ENCODE results near the gene BORA. TPM values are rescaled to one million over a fixed set of nuclear protein-coding genes. Genes with fewer than 3 reads are reported as not detected.

BORA gene
- total RNA-seq, 1 experiment from 2014 or later: 8.0 TPM

GRCh38 chr13:72751220-72751619 is 23.5 kb downstream of the BORA start:
- in situ Hi-C loops (cut with HindIII; ENCODE audit: low pct_unique_long_range_greater_than_20kb, low sequenced_read_pairs) (no loop called here), intact Hi-C loops (cut with micrococcal nuclease; ENCODE audit: unreplicated experiment) (no loop called here)
- no peaks in the 10 kb centered on the region for H3K9me3 ChIP-seq (ENCODE audit: control insufficient read depth, insufficient read depth, low read depth, low read length)
- no peak for ATAC-seq
- H3K4me1 ChIP-seq (ENCODE audit: control insufficient read depth, insufficient read depth, low read length): no peaks in the 10 kb centered on the region
- CTCF ChIA-PET: no interaction called here
- DNase-seq (ENCODE audit: low read depth, low spot score): no peak
- no peak overlapping the region for H3K4me3 ChIP-seq (ENCODE audit: low read depth in 2 of 2, low read length in 2 of 2)
- no peak overlapping the region for H3K27ac ChIP-seq (ENCODE audit: low read length)
- BruUV-seq (replicated peaks): no TSS peak
- no peaks in the 10 kb centered on the region for H3K27me3 ChIP-seq (ENCODE audit: control insufficient read depth, insufficient read depth, low read length)
- POLR2A ChIA-PET: no interaction called here
- TF ChIP-seq POLR2AphosphoS5 (IDR thresholded peaks at IDR 0.05; ENCODE audit: low read depth, low read length) (no peak), REST (IDR thresholded peaks at IDR 0.05; ENCODE audit: insufficient read depth in 1 of 2, low read depth in 2 of 2, low read length in 1 of 2) (no peak)
- TF ChIP-seq, protein P1, sequence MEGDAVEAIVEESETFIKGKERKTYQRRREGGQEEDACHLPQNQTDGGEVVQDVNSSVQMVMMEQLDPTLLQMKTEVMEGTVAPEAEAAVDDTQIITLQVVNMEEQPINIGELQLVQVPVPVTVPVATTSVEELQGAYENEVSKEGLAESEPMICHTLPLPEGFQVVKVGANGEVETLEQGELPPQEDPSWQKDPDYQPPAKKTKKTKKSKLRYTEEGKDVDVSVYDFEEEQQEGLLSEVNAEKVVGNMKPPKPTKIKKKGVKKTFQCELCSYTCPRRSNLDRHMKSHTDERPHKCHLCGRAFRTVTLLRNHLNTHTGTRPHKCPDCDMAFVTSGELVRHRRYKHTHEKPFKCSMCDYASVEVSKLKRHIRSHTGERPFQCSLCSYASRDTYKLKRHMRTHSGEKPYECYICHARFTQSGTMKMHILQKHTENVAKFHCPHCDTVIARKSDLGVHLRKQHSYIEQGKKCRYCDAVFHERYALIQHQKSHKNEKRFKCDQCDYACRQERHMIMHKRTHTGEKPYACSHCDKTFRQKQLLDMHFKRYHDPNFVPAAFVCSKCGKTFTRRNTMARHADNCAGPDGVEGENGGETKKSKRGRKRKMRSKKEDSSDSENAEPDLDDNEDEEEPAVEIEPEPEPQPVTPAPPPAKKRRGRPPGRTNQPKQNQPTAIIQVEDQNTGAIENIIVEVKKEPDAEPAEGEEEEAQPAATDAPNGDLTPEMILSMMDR (IDR thresholded peaks at IDR 0.05): no peak
- peaks cover 29% of the 10 kb centered on the region for H3K36me3 ChIP-seq (ENCODE audit: control insufficient read depth, insufficient read depth, low read length)

- TF ChIP-seq POLR2AphosphoS5 (IDR thresholded peaks at IDR 0.05; ENCODE audit: low read depth, low read length) (no peak), REST (IDR thresholded peaks at IDR 0.05; ENCODE audit: insufficient read depth in 1 of 2, low read depth in 2 of 2, low read length in 1 of 2) (no peak), SIN3A (IDR thresholded peaks at IDR 0.05; ENCODE audit: borderline replicate concordance, insufficient read depth, low read depth, low read length) (no peak)
- TF ChIP-seq, protein P1 (IDR thresholded peaks at IDR 0.05): no peak
- Histone ChIP-seq H3K27me3 (ENCODE audit: control insufficient read depth, insufficient read depth, low read length) (no peaks in the 10 kb centered on the region), H3K27ac (ENCODE audit: low read length) (no peak overlapping the region), H3K4me3 (ENCODE audit: low read depth in 2 of 2, low read length in 2 of 2) (no peak overlapping the region), H3K4me1 (ENCODE audit: control insufficient read depth, insufficient read depth, low read length) (no peaks in the 10 kb centered on the region), H3K36me3 (ENCODE audit: control insufficient read depth, insufficient read depth, low read length) (peaks cover 21% of the 10 kb centered on the region; the same call in 1 of the 2 replicates), H3K9me3 (ENCODE audit: control insufficient read depth, insufficient read depth, low read depth, low read length) (no peaks in the 10 kb centered on the region)
- intact Hi-C loops (cut with micrococcal nuclease; ENCODE audit: unreplicated experiment) (no loop called here), in situ Hi-C loops (cut with HindIII; ENCODE audit: low pct_unique_long_range_greater_than_20kb, low sequenced_read_pairs) (no loop called here)
- no peak for ATAC-seq
- BruUV-seq (replicated peaks): no TSS peak
- POLR2A ChIA-PET: no interaction called here
- DNase-seq (ENCODE audit: low read depth, low spot score): no peak
- CTCF ChIA-PET: no interaction called here
Measured at GRCh38 chr13:72754111-72754510, 26.4 kb downstream of the BORA start.

Measured in Panc1 (cell line).